ENCODE measurements around the gene PCDHGC3. TPM values are rescaled to one million over a fixed set of nuclear protein-coding genes. Genes with fewer than 3 reads are reported as not detected.

Gene PCDHGC3
- total RNA-seq, 1 donor from 2014 or later: 92.4 TPM

DNA sequence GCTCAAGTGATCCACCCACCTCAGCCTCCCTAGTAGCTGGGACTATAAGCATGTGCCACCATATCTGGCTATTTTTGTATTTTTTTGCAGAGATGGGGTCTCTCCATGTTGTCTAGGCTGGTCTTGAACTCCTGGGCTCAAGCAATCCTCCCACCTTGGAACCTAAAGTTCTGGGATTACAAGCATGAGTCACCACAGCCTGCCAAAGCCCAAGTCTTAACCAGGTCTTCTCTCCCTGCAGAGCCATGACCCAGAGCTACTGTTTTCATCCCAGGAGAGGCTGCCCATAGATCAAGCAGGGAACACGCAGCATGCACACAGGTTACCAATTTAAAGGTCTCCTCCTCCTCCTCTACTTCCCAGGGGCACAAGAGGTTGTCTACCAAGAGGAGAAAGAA lies 42.9 kb downstream of the PCDHGC3 start:
- H3K27me3 Mint-ChIP-seq (ENCODE audit: unreplicated experiment): no peaks in the 10 kb centered on the region
- H3K9me3 Mint-ChIP-seq (ENCODE audit: unreplicated experiment): no peaks in the 10 kb centered on the region
- TF ChIP-seq, protein P1, sequence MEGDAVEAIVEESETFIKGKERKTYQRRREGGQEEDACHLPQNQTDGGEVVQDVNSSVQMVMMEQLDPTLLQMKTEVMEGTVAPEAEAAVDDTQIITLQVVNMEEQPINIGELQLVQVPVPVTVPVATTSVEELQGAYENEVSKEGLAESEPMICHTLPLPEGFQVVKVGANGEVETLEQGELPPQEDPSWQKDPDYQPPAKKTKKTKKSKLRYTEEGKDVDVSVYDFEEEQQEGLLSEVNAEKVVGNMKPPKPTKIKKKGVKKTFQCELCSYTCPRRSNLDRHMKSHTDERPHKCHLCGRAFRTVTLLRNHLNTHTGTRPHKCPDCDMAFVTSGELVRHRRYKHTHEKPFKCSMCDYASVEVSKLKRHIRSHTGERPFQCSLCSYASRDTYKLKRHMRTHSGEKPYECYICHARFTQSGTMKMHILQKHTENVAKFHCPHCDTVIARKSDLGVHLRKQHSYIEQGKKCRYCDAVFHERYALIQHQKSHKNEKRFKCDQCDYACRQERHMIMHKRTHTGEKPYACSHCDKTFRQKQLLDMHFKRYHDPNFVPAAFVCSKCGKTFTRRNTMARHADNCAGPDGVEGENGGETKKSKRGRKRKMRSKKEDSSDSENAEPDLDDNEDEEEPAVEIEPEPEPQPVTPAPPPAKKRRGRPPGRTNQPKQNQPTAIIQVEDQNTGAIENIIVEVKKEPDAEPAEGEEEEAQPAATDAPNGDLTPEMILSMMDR (IDR thresholded peaks at IDR 0.05): no peak
- H3K4me3 Mint-ChIP-seq (ENCODE audit: unreplicated experiment): no peak overlapping the region
- DNase-seq (ENCODE audit: extremely low spot score, unreplicated experiment): no peak
- H3K4me1 Mint-ChIP-seq (ENCODE audit: unreplicated experiment): peaks cover 96% of the 10 kb centered on the region
- H3K36me3 Mint-ChIP-seq (ENCODE audit: unreplicated experiment): peaks cover 12% of the 10 kb centered on the region
- peak overlapping the region; percentile 15 for H3K27ac Mint-ChIP-seq (ENCODE audit: unreplicated experiment)

DNA sequence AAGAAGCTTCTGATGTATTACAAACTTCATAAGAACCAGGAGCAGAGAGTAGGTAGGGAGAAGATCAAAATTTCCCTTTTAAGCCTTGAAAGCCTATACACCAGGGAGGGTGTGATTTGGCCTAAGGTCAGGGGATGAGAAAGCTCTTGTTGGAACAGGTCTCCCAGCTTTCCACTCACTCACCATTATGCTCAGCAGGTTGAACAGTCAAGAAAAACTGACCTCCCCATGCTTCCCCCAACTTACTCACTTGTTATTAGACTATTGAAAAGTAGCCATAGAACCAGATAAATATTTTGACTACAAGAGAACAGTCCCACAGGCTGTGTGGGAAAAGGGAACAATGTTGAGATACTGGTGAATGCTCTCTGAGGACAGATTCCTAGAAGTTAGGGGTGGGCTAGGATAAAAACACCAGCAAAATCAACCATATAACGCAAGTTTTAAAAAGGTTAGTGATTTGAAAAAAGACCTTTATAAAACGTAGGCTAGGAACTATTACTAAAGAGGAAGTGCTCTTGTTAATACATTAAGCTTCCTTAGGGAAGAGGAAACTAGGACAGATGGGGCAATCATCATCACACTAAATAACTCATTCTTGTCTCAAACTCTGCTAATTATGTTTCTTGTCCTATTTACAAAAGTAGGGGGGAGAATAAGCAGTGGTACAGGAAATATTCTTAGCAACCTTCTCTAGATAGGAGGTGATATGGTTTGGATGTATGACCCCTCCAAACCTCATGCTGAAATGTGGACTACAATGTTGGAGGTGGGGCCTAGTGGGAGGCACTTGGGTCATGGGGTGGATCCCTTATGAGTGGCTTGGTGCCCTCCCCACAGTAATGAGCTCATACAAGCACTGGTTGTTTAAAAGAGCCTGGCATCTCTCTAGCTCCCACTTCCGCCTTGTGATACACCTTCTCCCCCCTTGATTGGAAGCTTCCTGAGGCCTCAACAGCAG lies 44.1 kb downstream of the PCDHGC3 start:
- TF ChIP-seq, protein P1 (IDR thresholded peaks at IDR 0.05): no peak
- H3K9me3 Mint-ChIP-seq (ENCODE audit: unreplicated experiment): no peaks in the 10 kb centered on the region
- H3K27me3 Mint-ChIP-seq (ENCODE audit: unreplicated experiment): no peaks in the 10 kb centered on the region
- H3K36me3 Mint-ChIP-seq (ENCODE audit: unreplicated experiment): peaks cover 12% of the 10 kb centered on the region
- H3K4me3 Mint-ChIP-seq (ENCODE audit: unreplicated experiment): no peak overlapping the region
- peaks cover 96% of the 10 kb centered on the region for H3K4me1 Mint-ChIP-seq (ENCODE audit: unreplicated experiment)
- peak overlapping the region; percentile 97 for H3K27ac Mint-ChIP-seq (ENCODE audit: unreplicated experiment)
- DNase-seq (ENCODE audit: extremely low spot score, unreplicated experiment): no peak

DNA sequence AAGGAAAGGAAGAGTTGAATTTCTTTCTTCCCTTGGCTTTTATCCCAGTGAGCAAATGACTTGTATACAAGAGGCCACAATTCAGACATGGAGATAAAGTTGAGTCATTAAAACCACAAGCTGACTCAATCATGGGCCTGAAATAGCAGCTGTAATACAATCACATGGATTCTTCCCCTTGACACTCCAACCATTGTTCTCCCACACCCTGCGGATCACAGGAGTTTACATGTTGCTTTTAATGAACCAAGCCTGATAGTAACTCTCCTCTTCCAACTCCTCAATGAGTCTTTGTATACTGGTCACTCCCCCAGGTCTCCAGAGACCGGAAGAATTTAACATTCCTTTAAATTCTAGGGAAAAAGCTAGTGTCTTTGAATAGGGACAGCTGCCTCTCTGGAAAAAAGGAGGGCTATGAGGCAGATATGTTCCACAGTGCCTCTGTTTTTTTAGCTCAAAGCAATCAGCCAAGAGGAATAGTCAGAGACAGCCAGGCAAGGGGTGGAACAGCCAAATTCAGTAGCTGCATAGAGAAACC lies 45.5 kb downstream of the PCDHGC3 start:
- H3K9me3 Mint-ChIP-seq (ENCODE audit: unreplicated experiment): no peaks in the 10 kb centered on the region
- no peak overlapping the region for H3K4me3 Mint-ChIP-seq (ENCODE audit: unreplicated experiment)

DNA sequence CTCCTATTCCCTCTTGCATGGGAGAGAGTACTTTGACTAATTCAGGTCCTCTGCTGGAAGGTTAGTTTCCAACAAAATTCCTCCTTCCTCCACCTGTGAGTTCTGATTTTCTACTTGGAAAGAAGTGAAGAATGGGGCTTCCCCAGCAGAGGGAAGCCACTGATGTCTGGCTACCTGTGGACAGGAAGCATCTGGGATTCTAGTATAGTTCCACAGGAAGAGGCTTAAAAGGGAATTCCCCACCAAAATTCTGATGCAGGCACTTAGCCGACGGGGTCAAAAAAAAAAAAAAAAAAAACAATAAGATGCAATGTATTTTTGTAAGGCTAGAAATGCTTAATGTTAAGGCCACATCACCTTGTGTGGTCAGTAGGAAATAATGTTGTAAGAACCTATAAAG lies 46.5 kb downstream of the PCDHGC3 start:
- no peak overlapping the region for H3K4me3 Mint-ChIP-seq (ENCODE audit: unreplicated experiment)
- no peaks in the 10 kb centered on the region for H3K27me3 Mint-ChIP-seq (ENCODE audit: unreplicated experiment)
- no peaks in the 10 kb centered on the region for H3K9me3 Mint-ChIP-seq (ENCODE audit: unreplicated experiment)
- DNase-seq (ENCODE audit: extremely low spot score, unreplicated experiment): no peak
- TF ChIP-seq, protein P1 (IDR thresholded peaks at IDR 0.05): no peak
- H3K27ac Mint-ChIP-seq (ENCODE audit: unreplicated experiment): peak overlapping the region; percentile 97
- H3K4me1 Mint-ChIP-seq (ENCODE audit: unreplicated experiment): peaks cover 87% of the 10 kb centered on the region
- peaks cover 10% of the 10 kb centered on the region for H3K36me3 Mint-ChIP-seq (ENCODE audit: unreplicated experiment)

More for the DNA sequence above, 45.5 kb downstream of the PCDHGC3 start:
- H3K27me3 Mint-ChIP-seq (ENCODE audit: unreplicated experiment): no peaks in the 10 kb centered on the region
- DNase-seq (ENCODE audit: extremely low spot score, unreplicated experiment): no peak
- H3K36me3 Mint-ChIP-seq (ENCODE audit: unreplicated experiment): peaks cover 12% of the 10 kb centered on the region
- peaks cover 96% of the 10 kb centered on the region for H3K4me1 Mint-ChIP-seq (ENCODE audit: unreplicated experiment)
- H3K27ac Mint-ChIP-seq (ENCODE audit: unreplicated experiment): peak overlapping the region; percentile 97
- TF ChIP-seq, protein P1 (IDR thresholded peaks at IDR 0.05): no peak

DNA sequence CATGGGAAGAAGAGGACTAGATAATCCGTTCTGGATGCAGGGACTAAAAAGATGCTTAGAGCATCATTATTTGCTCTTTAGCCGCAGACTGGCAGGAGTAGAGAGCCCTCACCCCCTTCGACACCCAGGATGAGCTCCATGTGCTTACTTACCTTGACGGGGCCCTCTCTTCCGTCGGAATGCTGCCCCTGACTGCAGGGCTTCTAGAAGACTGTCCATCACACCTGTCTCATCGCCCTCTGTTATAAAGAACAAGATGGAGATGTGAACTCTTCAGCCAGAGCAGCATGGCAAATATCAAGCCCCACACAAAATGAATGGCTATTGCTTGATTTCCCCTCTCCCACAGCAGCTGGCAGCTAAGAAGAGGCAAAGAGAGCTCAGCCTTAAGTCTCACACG lies 48.2 kb downstream of the PCDHGC3 start:
- Mint-ChIP-seq H3K4me3 (ENCODE audit: unreplicated experiment) (no peak overlapping the region), H3K9me3 (ENCODE audit: unreplicated experiment) (no peaks in the 10 kb centered on the region), H3K36me3 (ENCODE audit: unreplicated experiment) (peaks cover 19% of the 10 kb centered on the region), H3K27me3 (ENCODE audit: unreplicated experiment) (no peaks in the 10 kb centered on the region), H3K27ac (ENCODE audit: unreplicated experiment) (peak overlapping the region; percentile 97), H3K4me1 (ENCODE audit: unreplicated experiment) (peaks cover 77% of the 10 kb centered on the region)
- DNase-seq (ENCODE audit: extremely low spot score, unreplicated experiment): peak; percentile 60
- TF ChIP-seq, protein P1 (IDR thresholded peaks at IDR 0.05): no peak
